Right hindlimb (tissue), 1 donor: ENCODE results near the gene PSG11.
"Not testable (repeated sequence)": the region's sequence is repeated elsewhere in the genome, so short reads cannot be mapped to it uniquely, and the experiment has no call there.

Source experiments
- DNase-seq: peaks from one replicate; pipeline ENCODE4 v3.0.0-alpha.2; 2018

The PSG11 gene

DNA sequence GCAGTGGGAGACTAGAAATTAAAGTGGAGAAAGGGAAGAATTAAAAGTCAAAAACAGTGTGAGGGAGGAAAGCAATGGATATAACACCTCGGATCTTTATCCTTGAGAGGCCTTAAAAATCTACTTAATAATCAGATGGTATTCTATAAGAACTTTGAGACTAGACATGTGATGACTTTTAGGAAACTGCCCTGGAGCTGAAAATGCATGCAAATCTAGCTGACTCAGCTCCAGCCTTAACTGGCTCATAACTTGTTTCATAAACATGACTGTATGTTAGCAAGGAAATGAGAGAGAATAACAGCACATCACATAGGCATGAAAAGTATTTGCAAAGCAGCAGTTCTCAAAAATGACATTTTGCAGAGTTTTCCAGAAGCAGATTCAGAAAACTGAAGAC is 38.1 kb downstream of the PSG11 start:
- DNase-seq: not testable (repeated sequence)

DNA sequence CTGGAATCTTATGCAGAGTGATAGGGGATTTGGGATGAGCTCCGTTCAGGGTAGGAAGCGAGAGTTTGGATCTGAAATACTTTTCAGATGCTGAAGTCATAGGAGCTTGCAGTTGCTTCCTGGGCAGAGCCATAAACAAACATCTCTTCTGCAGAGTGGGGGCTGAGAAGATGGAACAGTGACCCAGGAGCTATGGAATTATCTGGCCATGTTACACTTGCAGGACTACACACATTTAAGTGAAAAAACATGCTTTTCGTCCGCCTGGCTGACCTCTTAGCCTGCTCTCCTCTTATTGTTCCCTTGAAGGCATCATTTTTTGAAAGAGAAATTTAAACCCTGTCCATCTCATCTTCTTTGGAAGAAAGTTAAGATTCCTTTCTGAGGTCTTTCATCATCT is 40.7 kb downstream of the PSG11 start:
- no peak for DNase-seq

DNA sequence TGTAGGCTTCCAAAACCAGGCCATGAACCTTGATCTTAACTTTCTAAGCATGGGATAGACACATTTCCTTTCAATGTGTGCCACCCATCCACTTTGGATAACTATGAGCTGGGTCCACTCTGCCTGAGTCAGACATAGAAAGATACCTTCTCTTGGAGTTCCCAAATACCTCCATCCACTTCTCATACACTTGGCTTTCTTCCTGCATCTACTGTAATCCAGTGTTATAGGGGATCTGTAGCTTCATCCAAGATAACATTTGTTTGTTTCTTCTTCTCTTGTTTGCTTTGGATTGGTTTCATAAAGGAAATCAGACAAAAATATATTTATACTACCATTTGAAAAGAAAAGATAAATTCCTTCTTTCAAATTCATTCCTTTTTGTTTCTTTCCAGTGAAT is 44.2 kb downstream of the PSG11 start:
- DNase-seq: not testable (repeated sequence)

DNA sequence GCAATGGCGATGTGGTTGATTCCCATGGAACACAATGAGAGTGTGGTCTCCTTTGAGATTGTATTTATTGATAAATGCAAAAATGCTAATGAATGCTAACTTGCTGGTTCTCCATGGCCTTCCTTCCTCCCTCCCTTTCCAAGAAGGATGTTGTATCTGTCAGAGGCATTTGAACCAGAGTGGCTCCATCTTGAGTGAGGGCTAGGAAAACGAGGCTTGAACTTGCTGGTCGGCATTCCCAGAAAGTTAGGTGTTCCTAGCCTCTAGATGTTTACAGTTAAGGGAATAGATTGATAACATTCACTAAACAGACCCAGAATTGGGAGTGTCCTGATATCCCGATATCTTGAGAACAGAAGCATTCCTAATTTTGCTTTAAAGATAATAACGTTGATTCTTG is 54.8 kb downstream of the PSG11 start:
- not testable (repeated sequence) for DNase-seq

DNA sequence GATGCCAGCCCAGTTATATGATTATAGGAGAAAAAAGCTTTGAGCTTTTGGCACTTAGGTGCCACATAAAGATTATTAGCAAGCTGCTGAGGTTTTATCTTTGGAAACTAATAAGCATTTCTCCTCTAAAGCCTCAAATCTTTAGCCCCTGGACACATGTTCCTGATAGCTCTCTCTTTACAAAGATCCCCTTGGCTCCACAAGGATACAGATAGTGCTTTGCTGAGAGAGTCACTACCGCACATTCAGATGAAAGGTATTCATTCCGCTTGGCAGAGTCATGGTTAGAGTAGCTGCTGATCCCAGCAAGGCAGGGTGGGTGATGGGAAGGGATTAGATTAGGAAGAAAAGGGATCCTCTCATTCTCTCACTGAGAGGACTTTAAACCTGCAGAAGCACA is 61.1 kb downstream of the PSG11 start:
- no peak for DNase-seq

DNA sequence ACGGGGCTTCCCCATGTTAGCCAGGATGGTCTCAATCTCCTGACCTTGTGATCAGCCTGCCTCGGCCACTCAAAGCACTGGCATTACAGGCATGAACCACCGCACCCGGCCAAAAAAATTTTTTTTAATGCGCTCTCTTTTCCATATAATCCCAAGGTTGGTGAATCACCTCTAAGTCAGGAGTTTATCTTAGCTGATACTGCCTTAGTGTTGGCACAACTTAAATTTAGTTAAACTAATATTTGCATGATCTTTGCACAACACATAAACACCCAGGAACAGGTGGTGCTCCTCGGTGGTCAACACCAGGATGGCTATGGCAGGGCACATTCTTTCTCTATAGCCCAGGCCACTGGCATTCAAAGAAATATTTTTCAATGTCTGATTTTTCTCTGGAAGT is 65.2 kb downstream of the PSG11 start:
- DNase-seq: no peak
